HG03108 (cell line): ENCODE data around the gene GLRX2.
A peak's percentile ranks its signal among the peaks of the same experiment; 100 is the strongest.
"Not testable (repeated sequence)": the region's sequence is repeated elsewhere in the genome, so short reads cannot be mapped to it uniquely, and the experiment has no call there.

ENCODE experiments used
- ATAC-seq: cut with Tn5 transposase; IDR thresholded peaks from one replicate; pipeline ENCODE4 v1.9.1; 2021; ENCODE audit warnings: moderate library complexity; ENCODE audit not compliant: unreplicated experiment

Gene GLRX2

GRCh38 chr1:193066606-193067005 lies 38.6 kb downstream of the GLRX2 start:
- ATAC-seq, result no peak

- ATAC-seq, result no peak
Observed at GRCh38 chr1:193065954-193066353, 39.3 kb downstream of the GLRX2 start.

- ATAC-seq, result no peak
Observed at GRCh38 chr1:193062698-193063463, 42.3 kb downstream of the GLRX2 start.

- no peak for ATAC-seq
Observed at GRCh38 chr1:193060938-193061337, 44.3 kb downstream of the GLRX2 start.

- ATAC-seq, result no peak
Observed at GRCh38 chr1:193060406-193060805, 44.8 kb downstream of the GLRX2 start.

- ATAC-seq, result no peak
Observed at GRCh38 chr1:193060115-193060403, 45.2 kb downstream of the GLRX2 start.

GRCh38 chr1:193059282-193060114 lies 45.7 kb downstream of the GLRX2 start, which contains the start of the genes RO60 and UCHL5:
RO60 (plus strand) TSS chr1:193059612; CDS start chr1:193069055, 9,443 bp downstream.
UCHL5 (minus strand) TSS chr1:193059360; CDS start chr1:193059260, 100 bp downstream.
- ATAC-seq, result peak; percentile 97

GRCh38 chr1:193058529-193059281 lies 46.5 kb downstream of the GLRX2 start:
- peak; percentile 37 for ATAC-seq

- ATAC-seq, result no peak
Observed at GRCh38 chr1:193054169-193054675, 51.0 kb downstream of the GLRX2 start.

GRCh38 chr1:193048913-193049312 lies 56.3 kb downstream of the GLRX2 start:
- ATAC-seq, result not testable (repeated sequence)
